Osteoblast (primary cell): Measurements from ENCODE around the gene MYO5B. TPM values are rescaled to one million over a fixed set of nuclear protein-coding genes. Genes with fewer than 3 reads are reported as not detected.

Experiments
- DNase-seq: peaks from one replicate; pipeline ENCODE4 v3.0.0; 2011; ENCODE audit warnings: low spot score, mixed read lengths; ENCODE audit not compliant: insufficient read length; ENCODE audit errors: missing footprints
- H2AFZ ChIP-seq: 2 replicates; pipeline ENCODE4 v1.6.0; 2011; ENCODE audit warnings: mild to moderate bottlenecking, low read length
- H3K27ac ChIP-seq: 2 replicates; pipeline ENCODE4 v1.5.1; 2011; ENCODE audit warnings: mild to moderate bottlenecking, low read depth, low read length, moderate library complexity
- H3K27me3 ChIP-seq: 2 replicates; pipeline ENCODE4 v1.6.0; 2012; ENCODE audit warnings: mild to moderate bottlenecking, control low read depth, inconsistent platforms, low read length, moderate library complexity; ENCODE audit not compliant: insufficient read depth
- H3K36me3 ChIP-seq: 2 replicates; pipeline ENCODE4 v1.5.1; 2011; ENCODE audit warnings: mild to moderate bottlenecking, low read length, control low read depth, moderate library complexity; ENCODE audit not compliant: insufficient read depth
- H3K4me1 ChIP-seq: 2 replicates; pipeline ENCODE4 v1.5.1; 2011; ENCODE audit warnings: mild to moderate bottlenecking, low read length, control low read depth, moderate library complexity; ENCODE audit not compliant: insufficient read depth
- H3K4me2 ChIP-seq: 2 replicates; pipeline ENCODE4 v1.6.0; 2011; ENCODE audit warnings: mild to moderate bottlenecking, low read length; ENCODE audit not compliant: insufficient read depth
- H3K4me3 ChIP-seq: fragments of 200-600 bp; sonication (generic); 3 replicates; pipeline ENCODE4 v1.5.1; 2012; ENCODE audit warnings: mild to moderate bottlenecking, low read length, inconsistent platforms; ENCODE audit not compliant: insufficient read depth
- H3K79me2 ChIP-seq: 2 replicates; pipeline ENCODE4 v1.6.0; 2012; ENCODE audit warnings: mild to moderate bottlenecking, low read length, control low read depth, inconsistent platforms; ENCODE audit not compliant: insufficient read depth
- H3K9me3 ChIP-seq: 2 replicates; pipeline ENCODE4 v1.5.1; 2011; ENCODE audit warnings: low read depth, low read length, control low read depth
- H4K20me1 ChIP-seq: 2 replicates; pipeline ENCODE4 v1.6.0; 2012; ENCODE audit warnings: mild to moderate bottlenecking, low read length, control low read depth; ENCODE audit not compliant: insufficient read depth
- total RNA-seq: library from RNA; depleted of rRNA; stranded (reverse); fragments of >200 nt; gene quantifications from 2 replicates; pipeline ENCODE4 v1.2.3, GENCODE V29; 2012
- TF ChIP-seq, protein P1 (sequence below): IDR thresholded peaks from 2 replicates; pipeline ENCODE4 v1.5.1; 2011; ENCODE audit warnings: mild to moderate bottlenecking, low read depth, low read length, moderate library complexity; ENCODE audit errors: extremely low read depth

The MYO5B gene
- total RNA-seq, 1 donor, result 0.36 TPM

DNA sequence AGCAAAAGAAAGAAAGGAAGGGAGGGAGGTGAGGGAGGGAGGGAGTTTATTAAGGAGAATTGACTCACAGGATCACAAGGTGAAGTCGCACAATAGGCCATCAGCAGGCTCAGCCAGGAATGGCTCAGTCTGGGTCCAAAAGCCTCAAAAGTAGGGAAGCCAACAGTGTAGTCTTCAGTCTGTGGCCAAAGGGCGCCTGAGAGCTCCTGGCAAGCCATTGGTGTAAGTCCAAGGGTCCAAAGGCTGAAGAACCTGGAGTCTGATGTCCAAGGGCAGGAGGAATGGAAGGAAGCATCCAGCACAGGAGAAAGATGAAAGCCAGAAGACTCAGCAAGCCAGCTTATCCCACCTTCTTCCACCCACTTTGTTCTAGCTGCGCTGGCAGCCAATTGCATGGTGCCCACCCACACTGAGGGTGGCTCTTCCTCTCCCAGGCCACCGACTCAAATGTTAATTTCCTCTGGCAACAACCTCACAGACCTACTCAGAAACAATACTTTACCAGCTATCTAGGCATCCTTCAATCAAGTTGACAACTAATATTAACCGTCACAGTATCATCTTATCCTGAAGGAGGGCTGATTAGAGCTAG is 375.8 kb downstream of the MYO5B start:
- H3K27ac ChIP-seq, result no peak overlapping the region
- peaks cover 3% of the 10 kb centered on the region for H3K36me3 ChIP-seq
- no peaks in the 10 kb centered on the region for H3K9me3 ChIP-seq
- no peaks in the 10 kb centered on the region for H3K27me3 ChIP-seq
- no peak for DNase-seq
- no peak overlapping the region for H3K4me2 ChIP-seq
- peaks cover 9% of the 10 kb centered on the region for H4K20me1 ChIP-seq
- peaks cover 3% of the 10 kb centered on the region for H3K4me1 ChIP-seq
- H3K79me2 ChIP-seq, result peaks cover 20% of the 10 kb centered on the region
- H3K4me3 ChIP-seq, result no peak overlapping the region
- no peak overlapping the region for H2AFZ ChIP-seq
- TF ChIP-seq, protein P1, sequence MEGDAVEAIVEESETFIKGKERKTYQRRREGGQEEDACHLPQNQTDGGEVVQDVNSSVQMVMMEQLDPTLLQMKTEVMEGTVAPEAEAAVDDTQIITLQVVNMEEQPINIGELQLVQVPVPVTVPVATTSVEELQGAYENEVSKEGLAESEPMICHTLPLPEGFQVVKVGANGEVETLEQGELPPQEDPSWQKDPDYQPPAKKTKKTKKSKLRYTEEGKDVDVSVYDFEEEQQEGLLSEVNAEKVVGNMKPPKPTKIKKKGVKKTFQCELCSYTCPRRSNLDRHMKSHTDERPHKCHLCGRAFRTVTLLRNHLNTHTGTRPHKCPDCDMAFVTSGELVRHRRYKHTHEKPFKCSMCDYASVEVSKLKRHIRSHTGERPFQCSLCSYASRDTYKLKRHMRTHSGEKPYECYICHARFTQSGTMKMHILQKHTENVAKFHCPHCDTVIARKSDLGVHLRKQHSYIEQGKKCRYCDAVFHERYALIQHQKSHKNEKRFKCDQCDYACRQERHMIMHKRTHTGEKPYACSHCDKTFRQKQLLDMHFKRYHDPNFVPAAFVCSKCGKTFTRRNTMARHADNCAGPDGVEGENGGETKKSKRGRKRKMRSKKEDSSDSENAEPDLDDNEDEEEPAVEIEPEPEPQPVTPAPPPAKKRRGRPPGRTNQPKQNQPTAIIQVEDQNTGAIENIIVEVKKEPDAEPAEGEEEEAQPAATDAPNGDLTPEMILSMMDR, result no peak

GRCh38 chr18:49817947-49818346 is 377.0 kb downstream of the MYO5B start:
- Histone ChIP-seq H3K36me3 (peaks cover 3% of the 10 kb centered on the region), H3K27me3 (no peaks in the 10 kb centered on the region), H3K27ac (no peak overlapping the region), H3K4me2 (no peak overlapping the region), H3K4me1 (peaks cover 3% of the 10 kb centered on the region), H3K9me3 (no peaks in the 10 kb centered on the region), H2AFZ (no peak overlapping the region), H3K4me3 (no peak overlapping the region), H4K20me1 (peaks cover 9% of the 10 kb centered on the region), H3K79me2 (peaks cover 26% of the 10 kb centered on the region)
- TF ChIP-seq, protein P1, result no peak
- DNase-seq, result no peak

- DNase-seq, result no peak
- peaks cover 45% of the 10 kb centered on the region for H3K79me2 ChIP-seq
- TF ChIP-seq, protein P1, result no peak
Measured at GRCh38 chr18:49815927-49816326, 379.0 kb downstream of the MYO5B start.

GRCh38 chr18:49814147-49814499 is 380.8 kb downstream of the MYO5B start:
- Histone ChIP-seq H4K20me1 (peaks cover 3% of the 10 kb centered on the region), H3K4me3 (peak overlapping the region; percentile 98), H3K36me3 (peaks cover 3% of the 10 kb centered on the region), H3K79me2 (peaks cover 59% of the 10 kb centered on the region), H3K9me3 (no peaks in the 10 kb centered on the region), H3K4me1 (peaks cover 21% of the 10 kb centered on the region), H2AFZ (peak overlapping the region; percentile 98), H3K4me2 (peak overlapping the region; percentile 82), H3K27ac (peak overlapping the region; percentile 93), H3K27me3 (no peaks in the 10 kb centered on the region)
- peak; percentile 88 for DNase-seq
- TF ChIP-seq, protein P1, result no peak

More at GRCh38 chr18:49815927-49816326, 379.0 kb downstream of the MYO5B start:
- Histone ChIP-seq H3K9me3 (no peaks in the 10 kb centered on the region), H3K27me3 (no peaks in the 10 kb centered on the region), H3K4me3 (no peak overlapping the region), H3K36me3 (peaks cover 3% of the 10 kb centered on the region), H3K4me1 (peaks cover 21% of the 10 kb centered on the region), H4K20me1 (peaks cover 9% of the 10 kb centered on the region), H3K4me2 (no peak overlapping the region), H3K27ac (no peak overlapping the region), H2AFZ (no peak overlapping the region)
